Testis (tissue), 3 donors: ENCODE data around the gene PLA2R1. TPM values are rescaled to one million over a fixed set of nuclear protein-coding genes. Genes with fewer than 3 reads are reported as not detected.

Experiments
- DNase-seq: peaks from one replicate; pipeline ENCODE4 v3.0.0-alpha.2; 2019
- H3K27ac ChIP-seq, 2 donors: fragments of 200-600 bp; sonication (generic); one replicate each; pipeline ENCODE4 v1.5.1; 2019
- H3K27me3 ChIP-seq: fragments of 200-600 bp; sonication (generic); one replicate; pipeline ENCODE4 v1.5.1; 2019
- H3K36me3 ChIP-seq: fragments of 200-600 bp; sonication (generic); one replicate; pipeline ENCODE4 v1.5.1; 2017; ENCODE audit warnings: low read depth; ENCODE audit errors: missing control alignments
- H3K4me1 ChIP-seq: fragments of 200-600 bp; sonication (generic); one replicate; pipeline ENCODE4 v1.5.1; 2019
- H3K4me3 ChIP-seq, 2 donors: fragments of 200-600 bp; sonication (generic); one replicate each; pipeline ENCODE4 v1.5.1; 2017 to 2019
- H3K9me3 ChIP-seq: fragments of 200-600 bp; sonication (generic); one replicate; pipeline ENCODE4 v1.5.1; 2017
- POLR2A ChIP-seq: fragments of 450-650 bp; IDR thresholded peaks from one replicate; pipeline ENCODE4 v1.6.1; 2017; ENCODE audit warnings: antibody characterized with exemption, mild to moderate bottlenecking, moderate library complexity
- WGBS, 2 donors: methylation state at CpG; one replicate each; pipeline ENCODE4 v1.1.5; 2018; 5-methylcytosine and 5-hydroxymethylcytosine counted together
- intact Hi-C: fragments of 100-400 bp; cut with DNase I; formaldehyde crosslinking; loops from one replicate; pipeline ENCODE4 v1.15.1; 2023; ENCODE audit warnings: low total_unique reads
- polyA plus RNA-seq: library from polyadenylated mRNA; stranded (reverse); fragments of 350-450 nt; fragmentation: Illumina TruSeq; extraction: RNeasy Lipid Tissue Mini Kit (QIAGEN cat#74804); gene quantifications from one replicate; pipeline ENCODE4 v1.2.3, GENCODE V29; 2014; ENCODE audit warnings: low read depth, low replicate concordance; ENCODE audit not compliant: insufficient read depth
- total RNA-seq, 2 donors: library from RNA; depleted of rRNA; stranded (reverse); fragments of >200 nt; gene quantifications; one replicate each; pipeline ENCODE4 v1.2.3, GENCODE V29; 2016
- TF ChIP-seq, protein P1 (sequence below), 3 experiments: fragments of 450-650 bp in 2 of 3; fragments of 200-600 bp in 1 of 3; sonication (generic) in 1 of 3; IDR thresholded peaks; one replicate each; pipeline ENCODE4 v1.5.1; 2016 to 2019; ENCODE audit warnings: antibody characterized with exemption in 3 of 3, mild to moderate bottlenecking in 2 of 3, moderate library complexity in 1 of 3

The PLA2R1 gene
- total and polyA plus RNA-seq, 3 donors from 2014 or later = 3.4 to 5.3 (median 5.0) TPM

DNA sequence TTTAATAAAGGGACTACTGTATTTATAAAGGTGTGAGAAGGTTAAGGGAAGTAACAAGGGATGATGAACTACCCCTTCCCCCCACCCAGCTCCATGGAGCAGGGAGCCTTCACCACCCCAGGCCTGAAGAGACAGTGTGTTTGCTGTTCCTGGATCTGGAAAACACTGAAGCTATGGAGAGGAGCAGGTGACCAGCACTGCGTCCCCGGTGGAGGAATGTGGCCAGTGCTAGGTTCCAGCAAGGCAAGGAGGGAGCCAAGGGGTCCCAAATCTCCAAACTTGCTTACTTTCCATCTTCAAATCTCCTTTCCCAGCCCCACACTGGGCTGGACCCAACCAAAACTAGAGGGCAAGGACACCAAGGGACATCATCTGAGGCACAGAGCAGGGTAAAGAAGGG lies 135.7 kb downstream of the PLA2R1 start:
- WGBS, 2 donors = 56 to 90% methylated on average over 2 of the region's 2 CpGs
- H3K27me3 ChIP-seq = no peaks in the 10 kb centered on the region
- H3K36me3 ChIP-seq = no peaks in the 10 kb centered on the region
- H3K9me3 ChIP-seq = no peaks in the 10 kb centered on the region
- intact Hi-C loops = no loop called here
- DNase-seq = no peak
- TF ChIP-seq POLR2A = no peak
- TF ChIP-seq, protein P1, sequence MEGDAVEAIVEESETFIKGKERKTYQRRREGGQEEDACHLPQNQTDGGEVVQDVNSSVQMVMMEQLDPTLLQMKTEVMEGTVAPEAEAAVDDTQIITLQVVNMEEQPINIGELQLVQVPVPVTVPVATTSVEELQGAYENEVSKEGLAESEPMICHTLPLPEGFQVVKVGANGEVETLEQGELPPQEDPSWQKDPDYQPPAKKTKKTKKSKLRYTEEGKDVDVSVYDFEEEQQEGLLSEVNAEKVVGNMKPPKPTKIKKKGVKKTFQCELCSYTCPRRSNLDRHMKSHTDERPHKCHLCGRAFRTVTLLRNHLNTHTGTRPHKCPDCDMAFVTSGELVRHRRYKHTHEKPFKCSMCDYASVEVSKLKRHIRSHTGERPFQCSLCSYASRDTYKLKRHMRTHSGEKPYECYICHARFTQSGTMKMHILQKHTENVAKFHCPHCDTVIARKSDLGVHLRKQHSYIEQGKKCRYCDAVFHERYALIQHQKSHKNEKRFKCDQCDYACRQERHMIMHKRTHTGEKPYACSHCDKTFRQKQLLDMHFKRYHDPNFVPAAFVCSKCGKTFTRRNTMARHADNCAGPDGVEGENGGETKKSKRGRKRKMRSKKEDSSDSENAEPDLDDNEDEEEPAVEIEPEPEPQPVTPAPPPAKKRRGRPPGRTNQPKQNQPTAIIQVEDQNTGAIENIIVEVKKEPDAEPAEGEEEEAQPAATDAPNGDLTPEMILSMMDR (IDR thresholded peaks at IDR 0.05) = no peak
- no peak overlapping the region for H3K27ac ChIP-seq
- H3K4me3 ChIP-seq = no peak overlapping the region
- H3K4me1 ChIP-seq = no peaks in the 10 kb centered on the region

DNA sequence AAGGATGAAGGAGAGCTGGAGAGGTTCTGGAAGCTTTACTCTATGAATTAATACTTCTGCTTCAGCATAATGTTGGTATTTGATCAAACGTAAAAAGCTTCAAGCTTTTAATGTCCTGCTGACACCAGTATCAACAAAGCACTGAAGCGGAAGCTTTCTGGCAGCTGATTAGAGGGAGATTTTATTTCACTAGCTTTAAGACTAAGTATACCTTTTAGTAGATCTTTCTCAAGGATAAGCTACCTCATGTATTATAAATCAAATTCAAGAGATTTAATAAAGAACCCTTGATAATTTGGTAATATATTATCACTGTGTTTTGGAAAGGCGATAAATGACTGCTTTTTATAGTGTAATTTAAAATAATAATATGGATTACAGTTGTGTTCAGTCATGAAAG lies 136.4 kb downstream of the PLA2R1 start:
- no peak overlapping the region for H3K4me3 ChIP-seq
- H3K4me1 ChIP-seq = no peaks in the 10 kb centered on the region
- DNase-seq = no peak
- TF ChIP-seq, protein P1 (IDR thresholded peaks at IDR 0.05) = no peak
- no peak for TF ChIP-seq POLR2A
- WGBS, 2 donors = 77% methylated on average over 3 of the region's 3 CpGs
- intact Hi-C loops = no loop called here
- H3K9me3 ChIP-seq = no peaks in the 10 kb centered on the region
- H3K27ac ChIP-seq = no peak overlapping the region
- H3K36me3 ChIP-seq = no peaks in the 10 kb centered on the region
- no peaks in the 10 kb centered on the region for H3K27me3 ChIP-seq

DNA sequence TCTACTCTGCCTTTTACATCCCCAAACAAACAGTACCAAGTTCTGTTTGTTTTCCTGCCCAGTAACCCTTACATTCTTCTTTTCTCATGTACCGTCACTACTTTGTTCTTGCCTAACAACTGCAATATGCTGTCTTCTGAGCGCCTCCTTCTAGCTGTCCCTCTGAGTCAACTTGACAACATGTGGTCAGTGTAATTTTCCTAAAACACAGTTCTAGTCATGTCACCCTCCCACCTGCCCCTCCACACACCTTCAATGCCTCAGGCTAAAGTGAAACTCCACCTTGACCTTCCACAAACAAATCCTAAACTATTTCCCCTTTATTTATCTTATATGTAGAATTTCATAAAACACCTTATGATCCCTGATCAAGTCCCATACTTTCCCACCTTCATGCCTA lies 139.9 kb downstream of the PLA2R1 start:
- Histone ChIP-seq H3K27me3 (no peaks in the 10 kb centered on the region), H3K27ac (no peak overlapping the region), H3K36me3 (no peaks in the 10 kb centered on the region), H3K9me3 (no peaks in the 10 kb centered on the region), H3K4me3 (no peak overlapping the region), H3K4me1 (no peaks in the 10 kb centered on the region)
- DNase-seq = no peak
- WGBS, 2 donors = 80 to 93% methylated on average over 2 of the region's 2 CpGs
- TF ChIP-seq POLR2A = no peak
- TF ChIP-seq, protein P1 (IDR thresholded peaks at IDR 0.05) = no peak
- intact Hi-C loops = no loop called here

DNA sequence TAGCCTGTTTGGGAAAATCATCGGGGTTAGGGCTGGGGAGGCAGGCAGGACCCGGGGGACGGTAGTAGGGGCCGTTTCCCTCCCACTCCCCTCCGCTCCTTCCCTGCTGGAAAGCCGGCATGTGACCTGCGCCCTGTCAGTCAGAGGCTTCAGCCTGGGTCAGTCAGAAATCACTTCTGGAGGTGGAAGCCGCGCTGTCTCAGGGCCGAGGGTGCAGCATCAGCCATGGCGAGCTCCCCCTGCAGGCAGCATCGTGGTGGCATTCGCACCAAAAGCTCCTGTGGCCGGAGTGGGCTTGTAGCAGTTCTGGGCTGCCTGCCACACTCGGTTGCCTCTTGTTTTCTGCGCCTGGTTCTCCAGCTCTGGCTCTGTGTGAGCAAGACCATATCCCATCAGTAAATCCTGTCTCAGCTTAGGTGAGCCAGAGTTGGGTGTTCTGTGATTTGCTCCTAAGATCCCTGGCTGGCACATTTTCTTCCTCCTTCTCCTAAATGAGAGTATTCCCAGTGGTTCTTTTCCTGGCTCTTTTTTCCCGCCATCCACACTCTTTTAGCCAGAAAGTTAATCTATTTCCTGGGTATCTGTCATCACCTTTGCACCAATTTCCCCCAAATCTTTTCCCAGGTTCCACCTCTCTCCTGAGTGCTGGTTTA lies 140.5 kb downstream of the PLA2R1 start:
- H3K27ac ChIP-seq = no peak overlapping the region
- TF ChIP-seq, protein P1 (IDR thresholded peaks at IDR 0.05) = peak in 2 of 3 experiments; percentile 40 to 62
- TF ChIP-seq POLR2A = no peak
- intact Hi-C loops = no loop called here
- no peak overlapping the region for H3K4me3 ChIP-seq
- no peaks in the 10 kb centered on the region for H3K36me3 ChIP-seq
- DNase-seq = peak; percentile 90
- H3K27me3 ChIP-seq = no peaks in the 10 kb centered on the region
- 34 to 38% methylated on average over 5 to 17 of the region's 17 CpGs for WGBS, 2 donors
- no peaks in the 10 kb centered on the region for H3K9me3 ChIP-seq
- no peaks in the 10 kb centered on the region for H3K4me1 ChIP-seq

DNA sequence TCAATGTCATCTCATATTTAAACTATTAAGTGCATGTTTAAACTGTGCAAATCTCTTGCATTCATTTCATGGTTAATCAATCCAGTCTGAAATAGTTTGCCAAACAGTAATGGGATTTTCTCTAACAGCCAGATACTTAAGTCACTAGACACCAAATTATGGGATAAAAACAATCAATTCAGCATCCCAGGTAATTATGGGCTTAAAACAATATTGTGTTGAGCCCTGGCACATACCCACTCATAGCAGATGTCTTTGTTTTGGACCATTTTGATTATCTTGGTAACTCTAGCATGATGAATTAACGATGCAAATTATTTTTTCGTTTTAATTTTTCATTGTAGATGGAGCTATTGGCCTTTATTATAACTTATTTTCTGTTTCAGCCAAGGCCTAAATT lies 145.9 kb downstream of the PLA2R1 start:
- no peak overlapping the region for H3K4me3 ChIP-seq

More for the DNA sequence above, 145.9 kb downstream of the PLA2R1 start:
- Histone ChIP-seq H3K36me3 (no peaks in the 10 kb centered on the region), H3K27ac (no peak overlapping the region), H3K4me1 (no peaks in the 10 kb centered on the region), H3K27me3 (no peaks in the 10 kb centered on the region), H3K9me3 (no peaks in the 10 kb centered on the region)
- 87 to 89% methylated on average over 2 of the region's 2 CpGs for WGBS, 2 donors
- DNase-seq = no peak
- intact Hi-C loops = no loop called here
- TF ChIP-seq, protein P1 (IDR thresholded peaks at IDR 0.05) = no peak
- TF ChIP-seq POLR2A = no peak
